PC-3 (cell line): ENCODE measurements around the gene USP25.

Source experiments
- CTCF ChIP-seq: fragments of 300-600 bp; sonication (generic); conservative IDR thresholded peaks from 2 replicates; pipeline ENCODE4 v1.5.1; 2017; ENCODE audit warnings: antibody characterized with exemption, low read depth, mild to moderate bottlenecking, low read length
- EZH2 ChIP-seq: fragments of 300-600 bp; sonication (generic); IDR thresholded peaks from one replicate; pipeline ENCODE4 v1.6.1; 2017; ENCODE audit warnings: antibody characterized with exemption, mild to moderate bottlenecking, low read length; ENCODE audit not compliant: unreplicated experiment
- EZH2phosphoT487 ChIP-seq: fragments of 300-600 bp; sonication (generic); IDR thresholded peaks from 2 replicates; pipeline ENCODE4 v1.6.1; 2018; ENCODE audit warnings: mild to moderate bottlenecking, antibody characterized with exemption, low read length, borderline replicate concordance

- TF ChIP-seq CTCF: no peak
- no peak for TF ChIP-seq EZH2
- TF ChIP-seq EZH2phosphoT487: no peak
These were observed 120.9 kb downstream of the USP25 start for GRCh38 chr21:15850645-15851044.
